ENCODE data around the gene TSHZ1.

Gene TSHZ1

GRCh38 chr18:75234901-75235300, 24.3 kb downstream of the TSHZ1 start:
- TF ChIP-seq CTCF (IDR thresholded peaks at IDR 0.05; ENCODE audit: low read depth, low read length) = no peak
- no peak overlapping the region for H3K4me3 ChIP-seq (replicated peaks in 1 of 2; ENCODE audit: low read depth in 2 of 2, low read length in 2 of 2)
- no peak for DNase-seq (ENCODE audit: low read depth in 2 of 2)

GRCh38 chr18:75235896-75236295, 25.3 kb downstream of the TSHZ1 start:
- DNase-seq (ENCODE audit: low read depth in 2 of 2) = no peak
- no peak overlapping the region for H3K4me3 ChIP-seq (replicated peaks in 1 of 2; ENCODE audit: low read depth in 2 of 2, low read length in 2 of 2)
- no peak for TF ChIP-seq CTCF (IDR thresholded peaks at IDR 0.05; ENCODE audit: low read depth, low read length)

- no peak for DNase-seq (ENCODE audit: low read depth in 2 of 2)
- TF ChIP-seq CTCF (IDR thresholded peaks at IDR 0.05; ENCODE audit: low read depth, low read length) = no peak
- H3K4me3 ChIP-seq (replicated peaks in 1 of 2; ENCODE audit: low read depth in 2 of 2, low read length in 2 of 2) = no peak overlapping the region
Measured at GRCh38 chr18:75238100-75238499, 27.5 kb downstream of the TSHZ1 start.

- no peak overlapping the region for H3K4me3 ChIP-seq (replicated peaks in 1 of 2; ENCODE audit: low read depth in 2 of 2, low read length in 2 of 2)
- no peak for TF ChIP-seq CTCF (IDR thresholded peaks at IDR 0.05; ENCODE audit: low read depth, low read length)
- DNase-seq (ENCODE audit: low read depth in 2 of 2) = no peak
Measured at GRCh38 chr18:75238786-75239185, 28.2 kb downstream of the TSHZ1 start.

- no peak for DNase-seq (ENCODE audit: low read depth in 2 of 2)
- no peak overlapping the region for H3K4me3 ChIP-seq (replicated peaks in 1 of 2; ENCODE audit: low read depth in 2 of 2, low read length in 2 of 2)
- no peak for TF ChIP-seq CTCF (IDR thresholded peaks at IDR 0.05; ENCODE audit: low read depth, low read length)
Measured at GRCh38 chr18:75240433-75240832, 29.8 kb downstream of the TSHZ1 start.

GRCh38 chr18:75241705-75242104, 31.1 kb downstream of the TSHZ1 start:
- no peak overlapping the region for H3K4me3 ChIP-seq (replicated peaks in 1 of 2; ENCODE audit: low read depth in 2 of 2, low read length in 2 of 2)
- no peak for TF ChIP-seq CTCF (IDR thresholded peaks at IDR 0.05; ENCODE audit: low read depth, low read length)
- DNase-seq (ENCODE audit: low read depth in 2 of 2) = no peak
